ENCODE measurements around the gene COL23A1. TPM values are rescaled to one million over a fixed set of nuclear protein-coding genes. Genes with fewer than 3 reads are reported as not detected.

Gene COL23A1
- total and polyA plus RNA-seq, 2 of the 13 experiments (the other 11 are each of a cell fraction or from before 2014, with no cell fraction given) = not detected

DNA sequence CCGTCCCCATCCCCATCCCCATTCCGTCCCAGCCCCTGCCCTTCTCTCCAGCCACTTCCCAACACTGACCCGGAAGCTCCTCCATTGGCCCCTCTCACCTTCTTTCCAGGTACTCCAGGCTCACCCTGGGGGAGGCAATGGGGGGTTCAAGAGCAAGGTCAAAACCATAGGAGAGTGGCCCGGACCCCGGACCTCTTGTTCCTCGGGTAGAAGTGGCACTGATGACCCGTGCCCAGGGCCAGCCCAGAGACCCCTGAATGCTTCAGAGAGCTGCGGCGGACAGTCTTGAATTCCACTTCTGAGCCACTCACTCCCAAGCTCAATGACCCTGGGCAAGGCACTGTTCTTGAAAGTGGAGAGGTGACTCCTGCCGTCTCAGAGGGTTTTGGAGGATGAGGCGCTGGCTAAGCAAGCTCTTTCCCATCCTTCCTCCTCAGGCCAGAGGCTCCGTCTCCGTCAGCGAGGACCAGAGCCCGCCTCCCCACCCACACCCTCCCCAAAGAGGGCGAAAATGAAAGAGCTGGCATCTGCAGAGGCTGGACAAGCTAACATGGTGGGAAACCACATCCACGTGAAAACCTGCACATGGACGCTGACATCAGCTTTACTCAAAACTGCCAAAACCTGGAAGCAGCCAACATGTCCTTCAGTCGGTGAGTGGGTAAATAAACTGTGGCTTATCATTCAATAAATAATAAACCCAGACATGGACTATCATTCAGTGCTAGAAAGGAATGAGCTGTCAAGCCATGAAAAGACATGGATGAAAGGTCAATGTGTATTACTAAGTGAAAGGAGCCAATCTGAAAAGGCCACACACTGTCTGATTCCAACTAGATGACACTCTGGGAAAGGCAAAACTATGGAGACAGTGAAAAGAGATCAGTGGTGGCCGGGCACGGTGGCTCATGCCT is 330.3 kb downstream of the COL23A1 start (continued):
- TF ChIP-seq KDM5B (CRISPR knock-in tag; IDR thresholded peaks at IDR 0.05; ENCODE audit: borderline replicate concordance) (no peak), SETDB1 (CRISPR knock-in tag; IDR thresholded peaks at IDR 0.05; ENCODE audit: borderline replicate concordance) (no peak)

GRCh38 chr5:178257650-178258049 is 332.5 kb downstream of the COL23A1 start:
- Histone ChIP-seq H3K9me3 (ENCODE audit: low read length) (no peaks in the 10 kb centered on the region), H2AFZ (ENCODE audit: low read length) (no peak overlapping the region), H3K4me2 (ENCODE audit: low read depth, low read length) (no peak overlapping the region), H3K36me3 (replicated peaks in 1 of 2; ENCODE audit: control insufficient read depth in 1 of 2, insufficient read depth in 2 of 2, low read length in 2 of 2) (no peaks in the 10 kb centered on the region), H3K27me3 (ENCODE audit: control insufficient read depth in 1 of 2, insufficient read depth in 2 of 2, low read length in 2 of 2) (peaks cover 2 to 3% of the 10 kb centered on the region in 2 experiments; a peak in 2 of 5 replicates), H3K27ac (ENCODE audit: extremely low read length, insufficient read depth, low read length) (no peak overlapping the region), H4K20me1 (ENCODE audit: insufficient read depth, low read length) (no peaks in the 10 kb centered on the region), H3K4me3 (replicated peaks in 1 of 3; ENCODE audit: insufficient read depth in 1 of 3, low read depth in 2 of 3, low read length in 3 of 3) (no peak overlapping the region), H3K79me2 (ENCODE audit: insufficient read depth, low read length) (no peaks in the 10 kb centered on the region), H3K4me1 (ENCODE audit: insufficient read depth, low read length) (no peaks in the 10 kb centered on the region), H3K9ac (ENCODE audit: insufficient read depth, low read depth, low read length) (no peak overlapping the region)
- ChIA-PET CTCF (ENCODE audit: low intra/inter-chr PET ratio, low total read pairs) (no interaction called here), POLR2A (no interaction called here)
- ATAC-seq (no peak), DNase-seq (ENCODE audit: low spot score) (no peak), FAIRE-seq (no peak)
- TF ChIP-seq PHF5A (CRISPR knock-in tag; IDR thresholded peaks at IDR 0.05; ENCODE audit: low read depth, unreplicated experiment) (no peak), ATF1 (CRISPR knock-in tag; IDR thresholded peaks at IDR 0.05) (no peak), ZNF816 (CRISPR knock-in tag; IDR thresholded peaks at IDR 0.05; ENCODE audit: borderline replicate concordance) (no peak), JUND (CRISPR knock-in tag; IDR thresholded peaks at IDR 0.05) (no peak), POGZ (CRISPR knock-in tag; IDR thresholded peaks at IDR 0.05) (no peak), TSC22D2 (CRISPR knock-in tag; IDR thresholded peaks at IDR 0.05; ENCODE audit: borderline replicate concordance) (no peak), ATF7-NPFF (CRISPR knock-in tag; IDR thresholded peaks at IDR 0.05; ENCODE audit: low read depth) (no peak)
- intact Hi-C loops (cut with micrococcal nuclease; ENCODE audit: unreplicated experiment) (no loop called here), in situ Hi-C loops (cut with HindIII; ENCODE audit: extremely low pct_ligation_motif_present, low pct_unique_long_range_greater_than_20kb) (no loop called here)
- BruUV-seq (replicated peaks) = no TSS peak
- 19% methylated on average over 4 of the region's 4 CpGs for WGBS (ENCODE audit: low lambda C conversion rate)
